HepG2 (cell line): ENCODE results near the gene NFYB. TPM values are rescaled to one million over a fixed set of nuclear protein-coding genes. Genes with fewer than 3 reads are reported as not detected.

Source experiments
- ATAC-seq: fragments of 200-7000 bp; cut with Tn5 transposase; 3 replicates; pipeline ENCODE4 v1.9.1; 2020; ENCODE audit warnings: mild to moderate bottlenecking, moderate library complexity
- BruUV-seq: library from RNA; stranded (reverse); fragments of 400-500 nt; replicated peaks from 2 replicates; lab custom pipeline; 2021; lab: Mats Ljungman, UMichigan
- CTCF ChIA-PET: fragments of 300-600 bp; formaldehyde crosslinking; extraction: SDS; loops from one replicate; lab custom pipeline; 2021; ENCODE audit warnings: low total read pairs, inconsistent platforms, low intra/inter-chr PET ratio; lab: Yijun Ruan, JAX
- POLR2A ChIA-PET: fragments of 350-600 bp; sonication (Branson Sonifier 250); formaldehyde crosslinking; loops from one replicate; lab custom pipeline; 2020; ENCODE audit warnings: antibody characterized with exemption, inconsistent platforms; lab: Yijun Ruan, JAX
- DNase-seq: peaks from one replicate; pipeline ENCODE4 v3.0.0-alpha.2; 2015; ENCODE audit warnings: low spot score
- FAIRE-seq: peaks from 3 replicates; lab custom pipeline; 2011; peaks lifted over from hg19 to GRCh38; lab: Jason Lieb, UNC
- H2AFZ ChIP-seq: one replicate; pipeline ENCODE4 v1.6.1; 2011; ENCODE audit warnings: low read length, inconsistent platforms
- H3K27ac ChIP-seq: fragments of 300-600 bp; 3 replicates; pipeline ENCODE4 v1.8.0; 2011; ENCODE audit warnings: mixed run types, mild to moderate bottlenecking, mixed read lengths, low read length, inconsistent platforms; ENCODE audit not compliant: insufficient read depth; ENCODE audit errors: extremely low read length
- H3K27me3 ChIP-seq, 2 experiments: fragments of 200-600 bp in 1 of 2; 2 replicates in 1 of 2; 3 replicates in 1 of 2; pipeline versions ENCODE4 v1.6.0 to v1.8.0; 2011; ENCODE audit warnings: low read length in 2 of 2, mild to moderate bottlenecking in 2 of 2, moderate library complexity in 2 of 2, inconsistent platforms in 1 of 2; ENCODE audit not compliant: insufficient read depth in 2 of 2, control insufficient read depth in 1 of 2
- H3K36me3 ChIP-seq, 2 experiments: fragments of 200-600 bp in 1 of 2; replicated peaks in 1 of 2; 2 replicates in 1 of 2; 3 replicates in 1 of 2; pipeline versions ENCODE4 v1.5.1 to v1.8.0; 2011; ENCODE audit warnings: low read length in 2 of 2, inconsistent platforms in 1 of 2; ENCODE audit not compliant: insufficient read depth in 2 of 2, control insufficient read depth in 1 of 2
- H3K4me1 ChIP-seq: 2 replicates; pipeline ENCODE4 v1.5.1; 2012; ENCODE audit warnings: low read length, inconsistent platforms; ENCODE audit not compliant: insufficient read depth
- H3K4me2 ChIP-seq: 2 replicates; pipeline ENCODE4 v1.6.0; 2011; ENCODE audit warnings: low read depth, low read length, inconsistent platforms
- H3K4me3 ChIP-seq, 3 experiments: fragments of 200-600 bp in 1 of 3; sonication (generic), shearing (Covaris generic) in 1 of 3; replicated peaks in 1 of 3; 2 replicates each; pipeline ENCODE4 v1.5.1; 2011 to 2016; ENCODE audit warnings: low read length in 3 of 3, inconsistent platforms in 2 of 3, low read depth in 2 of 3, mild to moderate bottlenecking in 2 of 3, control low read depth in 1 of 3, mixed read lengths in 1 of 3; ENCODE audit not compliant: insufficient read depth in 1 of 3
- H3K79me2 ChIP-seq: one replicate; pipeline ENCODE4 v1.6.1; 2011; ENCODE audit warnings: low read length, inconsistent platforms; ENCODE audit not compliant: insufficient read depth
- H3K9ac ChIP-seq: 2 replicates; pipeline ENCODE4 v1.6.0; 2011; ENCODE audit warnings: mild to moderate bottlenecking, low read depth, low read length, inconsistent platforms; ENCODE audit not compliant: insufficient read depth
- H3K9me3 ChIP-seq: 2 replicates; pipeline ENCODE4 v1.5.1; 2012; ENCODE audit warnings: mild to moderate bottlenecking, low read length
- H4K20me1 ChIP-seq: 2 replicates; pipeline ENCODE4 v1.6.0; 2011; ENCODE audit warnings: inconsistent platforms, mild to moderate bottlenecking, low read length, moderate library complexity; ENCODE audit not compliant: insufficient read depth
- CCAR2 ChIP-seq: fragments of 200-400 bp; formaldehyde crosslinking; optimal IDR thresholded peaks from 2 replicates; pipeline ENCODE3; 2018; ENCODE audit warnings: low read depth, mild to moderate bottlenecking, low read length, moderate library complexity
- E2F2 ChIP-seq: sonication (generic); formaldehyde crosslinking; IDR thresholded peaks from 2 replicates; pipeline ENCODE4 v1.4.0; 2020; ENCODE audit warnings: missing genetic modification reagents, borderline replicate concordance
- HMGXB4 ChIP-seq, 2 experiments: sonication (generic) in 1 of 2; formaldehyde crosslinking in 1 of 2; IDR thresholded peaks; 2 replicates each; pipeline versions ENCODE4 v1.4.0 to v1.6.1; 2018 to 2020; ENCODE audit warnings: missing genetic modification reagents in 2 of 2, borderline replicate concordance in 1 of 2, low read depth in 1 of 2, mild to moderate bottlenecking in 1 of 2, missing biosample characterization in 1 of 2
- IRF1 ChIP-seq: sonication (generic); formaldehyde crosslinking; IDR thresholded peaks from 2 replicates; pipeline ENCODE4 v1.4.0; 2020; ENCODE audit warnings: low read depth, mild to moderate bottlenecking, missing genetic modification reagents
- KDM1A ChIP-seq: IDR thresholded peaks from 2 replicates; pipeline ENCODE4 v1.6.1; 2016; ENCODE audit warnings: missing compliant biosample characterization
- MAFF ChIP-seq: IDR thresholded peaks from 2 replicates; pipeline ENCODE4 v1.6.1; 2011; ENCODE audit warnings: low read depth, low read length, improper control_type of control experiment
- MXI1 ChIP-seq: IDR thresholded peaks from 3 replicates; pipeline ENCODE4 v1.6.1; 2012; ENCODE audit warnings: low read depth, low read length, inconsistent platforms, borderline replicate concordance
- POLR2A ChIP-seq, 2 experiments: IDR thresholded peaks; 2 replicates each; pipeline ENCODE4 v1.6.1; 2011; ENCODE audit warnings: low read depth in 2 of 2, low read length in 2 of 2, mild to moderate bottlenecking in 1 of 2, moderate library complexity in 1 of 2; ENCODE audit not compliant: insufficient read depth in 1 of 2
- SKIL ChIP-seq: sonication (generic); formaldehyde crosslinking; IDR thresholded peaks from 2 replicates; pipeline ENCODE4 v1.8.0; 2022; ENCODE audit warnings: missing genetic modification reagents, mild to moderate bottlenecking, moderate library complexity, borderline replicate concordance
- ZNF572 ChIP-seq: sonication (generic); formaldehyde crosslinking; IDR thresholded peaks from 2 replicates; pipeline ENCODE4 v1.5.1; 2020; ENCODE audit warnings: mild to moderate bottlenecking, missing genetic modification reagents
- ZNF605 ChIP-seq: sonication (generic); formaldehyde crosslinking; IDR thresholded peaks from 2 replicates; pipeline ENCODE4 v1.8.0; 2022; ENCODE audit warnings: mild to moderate bottlenecking, missing genetic modification reagents
- ZNF691 ChIP-seq: sonication (generic); formaldehyde crosslinking; IDR thresholded peaks from 2 replicates; pipeline ENCODE4 v1.4.0; 2020; ENCODE audit warnings: missing genetic modification reagents, low read depth, mild to moderate bottlenecking, borderline replicate concordance
- ZNF773 ChIP-seq: sonication (generic); formaldehyde crosslinking; IDR thresholded peaks from 2 replicates; pipeline ENCODE4 v1.4.0; 2020; ENCODE audit warnings: missing genetic modification reagents, borderline replicate concordance
- ZXDC ChIP-seq: sonication (generic); formaldehyde crosslinking; IDR thresholded peaks from 2 replicates; pipeline ENCODE4 v1.5.0; 2020; ENCODE audit warnings: mild to moderate bottlenecking, missing genetic modification reagents
- in situ Hi-C: cut with HindIII; loops from 2 replicates; pipeline ENCODE4 v1.10.0; 2017; ENCODE audit warnings: low pct_unique_long_range_greater_than_20kb; ENCODE audit not compliant: extremely low pct_ligation_motif_present
- intact Hi-C: fragments of 100-400 bp; cut with micrococcal nuclease; formaldehyde crosslinking; loops from one replicate; pipeline ENCODE4 v1.10.0; 2022; ENCODE audit not compliant: unreplicated experiment
- polyA plus RNA-seq, 8 experiments: library from polyadenylated mRNA; depleted of rRNA in 3 of 8; stranded (reverse) in 7 of 8; unstranded in 1 of 8; fragments of >200 nt; fragmentation: Illumina TruSeq in 4 of 8; extraction: Trizol in 4 of 8; gene quantifications; 2 replicates each; pipeline versions ENCODE4 v1.2.1 to v1.2.3, GENCODE V29; 2011 to 2016; ENCODE audit warnings: low read depth in 4 of 8, missing spikeins in 1 of 8, mixed read lengths in 1 of 8; ENCODE audit not compliant: insufficient read depth in 1 of 8
- total RNA-seq, 5 experiments: library from RNA; depleted of rRNA; stranded (reverse); fragments of >200 nt; fragmentation: Illumina TruSeq; extraction: Trizol; gene quantifications; 2 replicates each; pipeline ENCODE4 v1.2.3, GENCODE V29; 2016; ENCODE audit warnings: low read depth in 1 of 5

The NFYB gene
- total and polyA plus RNA-seq, 2 of the 13 experiments (the other 11 are each of a cell fraction or from before 2014, with no cell fraction given): 18.7 to 36.6 TPM

- no peak overlapping the region for H3K4me2 ChIP-seq
- no peaks in the 10 kb centered on the region for H3K4me1 ChIP-seq
- in situ Hi-C loops: loop anchor here (5.0 kb wide), 2 partner anchors 48 to 223 kb away; no protein-coding TSS in a partner anchor
- no peaks in the 10 kb centered on the region for H3K27me3 ChIP-seq
- no peak for FAIRE-seq
- no peaks in the 10 kb centered on the region for H3K9me3 ChIP-seq
- no peak overlapping the region for H3K9ac ChIP-seq
- H3K27ac ChIP-seq: no peak overlapping the region
- DNase-seq: no peak
- H3K79me2 ChIP-seq: no peaks in the 10 kb centered on the region
- H4K20me1 ChIP-seq: no peaks in the 10 kb centered on the region
- intact Hi-C loops: no loop called here
- H2AFZ ChIP-seq: no peak overlapping the region
- BruUV-seq: no TSS peak
- ATAC-seq: no peak
- no peak overlapping the region for H3K4me3 ChIP-seq
- TF ChIP-seq CCAR2 (no peak), SKIL (CRISPR knock-in tag) (no peak), E2F2 (CRISPR knock-in tag) (no peak), ZNF605 (no peak), MAFF (no peak), POLR2A (IDR thresholded peaks at IDR 0.05; ENCODE audit: insufficient read depth in 1 of 2, low read depth in 2 of 2, low read length in 2 of 2) (no peak), KDM1A (CRISPR knock-in tag) (no peak), MXI1 (no peak), ZXDC (no peak), IRF1 (CRISPR knock-in tag) (no peak), ZNF691 (CRISPR knock-in tag) (no peak), ZNF572 (CRISPR knock-in tag) (no peak), ZNF773 (CRISPR knock-in tag) (no peak), HMGXB4 (CRISPR knock-in tag; IDR thresholded peaks at IDR 0.05; ENCODE audit: borderline replicate concordance in 1 of 2, low read depth in 1 of 2) (no peak)
- no peaks in the 10 kb centered on the region for H3K36me3 ChIP-seq
- ChIA-PET CTCF (no interaction called here), POLR2A (no interaction called here)
Observed at GRCh38 chr12:104105461-104105860, 32.5 kb downstream of the NFYB start.
